Measurements from ENCODE around the gene HTT.
A peak's percentile ranks its signal among the peaks of the same experiment; 100 is the strongest.

Gene HTT

GRCh38 chr4:3074078-3074845 is at the start of gene HTT, which contains the start of gene HTT-AS:
Gene HTT (plus strand): TSS chr4:3074681. CDS start chr4:3074826, 145 bp downstream.
Gene HTT-AS (minus strand): TSS chr4:3074538.
- DNase-seq, result peak; percentile 41 to 71

GRCh38 chr4:3025881-3026280 is 48.6 kb upstream of the HTT start:
- DNase-seq, result no peak

DNA sequence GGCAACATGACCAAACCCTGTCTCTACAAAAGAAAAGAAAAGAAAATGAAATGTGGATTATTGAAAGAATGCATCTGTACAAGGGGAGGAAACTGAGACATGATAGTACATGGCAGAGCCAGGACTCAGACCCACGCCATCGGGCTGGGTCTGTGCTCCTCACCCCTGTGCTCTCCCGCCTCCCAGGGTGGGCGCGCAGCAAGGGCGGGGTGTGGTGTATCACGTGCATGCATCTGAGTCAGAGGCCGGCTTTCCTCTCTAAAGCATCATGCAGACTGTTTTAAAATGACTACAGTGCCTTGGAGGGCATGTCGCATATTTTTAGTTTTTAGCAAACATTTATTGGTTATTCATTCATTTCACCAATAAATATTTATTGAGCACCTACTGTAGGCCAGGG is 47.9 kb upstream of the HTT start:
- no peak for DNase-seq

GRCh38 chr4:3029464-3029863 is 45.0 kb upstream of the HTT start:
- DNase-seq, result no peak

GRCh38 chr4:3030566-3031356 is 43.7 kb upstream of the HTT start:
- DNase-seq, result no peak

DNA sequence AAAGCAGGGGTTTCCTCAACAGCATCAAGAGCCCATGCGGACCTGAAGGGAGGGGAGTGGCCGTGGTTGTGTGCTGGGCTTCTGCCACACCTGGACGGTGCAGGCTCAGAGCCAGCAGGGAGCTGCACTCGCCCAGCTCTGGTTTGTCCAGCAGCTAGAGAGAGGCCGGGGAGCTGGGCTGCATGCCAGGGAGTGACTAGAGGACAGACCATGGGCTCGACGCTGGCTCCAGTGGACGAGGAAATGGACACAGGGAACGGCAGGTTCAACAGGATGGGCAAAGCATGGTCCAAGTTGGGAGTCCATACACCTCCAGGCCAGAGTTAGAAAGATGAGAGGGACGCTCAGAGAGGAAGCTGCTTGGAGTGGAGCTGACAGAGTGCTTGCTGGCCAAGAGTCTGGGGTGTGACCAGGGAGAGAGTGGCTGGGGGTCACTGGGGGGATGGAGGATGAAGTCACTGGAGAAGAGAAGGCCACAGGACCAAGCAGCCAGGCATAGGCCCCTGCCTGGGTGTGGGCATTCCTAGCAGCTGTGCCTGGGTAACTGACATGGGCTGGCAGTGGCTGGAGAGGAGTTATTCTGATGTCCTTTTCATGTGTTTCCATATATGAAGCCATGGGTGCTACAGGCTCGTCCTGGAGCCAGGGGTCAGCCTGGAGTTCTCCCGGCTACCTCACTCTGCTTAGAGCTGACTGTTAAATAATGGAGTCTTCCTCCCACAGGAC is 43.0 kb upstream of the HTT start:
- DNase-seq, result peak in 1 of 2 experiments; percentile 46

GRCh38 chr4:3034231-3034630 is 40.2 kb upstream of the HTT start:
- DNase-seq, result no peak

DNA sequence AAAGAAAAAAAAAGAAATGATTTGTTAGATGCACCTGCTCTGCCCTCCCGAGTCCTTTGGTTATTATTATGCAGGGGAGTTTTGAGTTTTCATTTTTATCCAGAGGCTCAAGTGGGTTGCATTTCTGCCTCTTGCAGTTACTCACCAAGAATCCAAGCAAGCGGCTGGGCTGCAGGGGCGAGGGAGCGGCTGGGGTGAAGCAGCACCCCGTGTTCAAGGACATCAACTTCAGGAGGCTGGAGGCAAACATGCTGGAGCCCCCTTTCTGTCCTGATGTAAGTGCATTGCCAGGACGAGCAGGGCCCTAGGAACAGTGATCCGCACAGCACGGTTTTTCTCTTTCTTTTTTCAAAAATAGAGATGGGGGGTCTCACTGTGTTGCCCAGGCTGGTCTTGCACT is 39.2 kb upstream of the HTT start:
- DNase-seq, result no peak

DNA sequence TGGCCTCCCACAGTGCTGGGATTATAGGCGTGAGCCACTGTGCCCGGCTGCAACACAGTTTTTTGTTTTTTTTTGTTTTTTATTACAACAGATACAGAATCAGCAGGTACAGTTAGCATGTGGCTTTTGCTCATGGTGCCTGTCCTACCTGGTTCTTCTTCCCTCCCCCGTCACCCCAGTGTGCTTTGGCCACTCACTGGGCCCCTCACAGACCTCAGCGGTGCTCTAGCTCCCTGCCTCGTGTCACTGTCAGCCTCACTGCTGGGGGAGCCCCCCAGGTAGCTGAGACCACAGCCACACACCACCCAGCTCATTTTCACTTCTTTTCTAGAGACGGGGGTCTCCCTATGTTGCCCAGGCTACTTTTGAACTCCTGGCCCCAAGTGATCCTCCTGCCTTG is 38.8 kb upstream of the HTT start:
- no peak for DNase-seq

GRCh38 chr4:3036131-3036952 is 38.1 kb upstream of the HTT start:
- DNase-seq, result no peak

- peak in 1 of 2 experiments; percentile 11 for DNase-seq
Observed at GRCh38 chr4:3037957-3038461, 36.5 kb upstream of the HTT start.

DNA sequence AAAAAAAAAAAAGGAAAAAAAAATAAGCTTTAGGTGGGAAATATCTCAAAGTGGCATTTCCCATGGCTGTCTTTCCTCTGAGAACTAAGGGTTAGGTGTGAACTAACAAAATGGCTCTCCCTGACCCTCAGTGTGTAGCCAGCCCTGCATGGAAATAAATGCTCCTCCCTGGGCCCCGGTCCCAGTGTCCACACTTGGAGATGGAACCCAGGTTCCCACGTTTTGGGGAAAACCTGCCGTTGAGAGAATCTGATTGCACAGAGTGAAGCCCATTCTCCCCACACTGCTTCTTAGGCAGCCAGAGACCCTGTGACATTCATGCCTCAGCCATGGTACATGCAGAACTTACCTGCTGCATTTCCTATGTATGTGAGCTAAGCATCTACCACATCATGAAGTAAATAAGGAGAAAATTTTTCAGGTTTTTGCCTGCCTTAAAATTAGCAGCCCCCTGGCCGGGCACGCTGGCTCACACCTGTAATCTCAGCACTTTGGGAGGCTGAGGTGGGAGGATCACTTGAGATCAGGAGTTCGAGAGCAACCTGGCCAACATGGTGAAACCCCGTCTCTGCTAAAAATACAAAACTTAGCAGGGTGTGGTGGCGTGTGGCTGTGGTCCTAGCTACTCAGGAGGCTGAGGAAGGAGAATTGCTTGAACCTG is 34.6 kb upstream of the HTT start:
- DNase-seq, result no peak

DNA sequence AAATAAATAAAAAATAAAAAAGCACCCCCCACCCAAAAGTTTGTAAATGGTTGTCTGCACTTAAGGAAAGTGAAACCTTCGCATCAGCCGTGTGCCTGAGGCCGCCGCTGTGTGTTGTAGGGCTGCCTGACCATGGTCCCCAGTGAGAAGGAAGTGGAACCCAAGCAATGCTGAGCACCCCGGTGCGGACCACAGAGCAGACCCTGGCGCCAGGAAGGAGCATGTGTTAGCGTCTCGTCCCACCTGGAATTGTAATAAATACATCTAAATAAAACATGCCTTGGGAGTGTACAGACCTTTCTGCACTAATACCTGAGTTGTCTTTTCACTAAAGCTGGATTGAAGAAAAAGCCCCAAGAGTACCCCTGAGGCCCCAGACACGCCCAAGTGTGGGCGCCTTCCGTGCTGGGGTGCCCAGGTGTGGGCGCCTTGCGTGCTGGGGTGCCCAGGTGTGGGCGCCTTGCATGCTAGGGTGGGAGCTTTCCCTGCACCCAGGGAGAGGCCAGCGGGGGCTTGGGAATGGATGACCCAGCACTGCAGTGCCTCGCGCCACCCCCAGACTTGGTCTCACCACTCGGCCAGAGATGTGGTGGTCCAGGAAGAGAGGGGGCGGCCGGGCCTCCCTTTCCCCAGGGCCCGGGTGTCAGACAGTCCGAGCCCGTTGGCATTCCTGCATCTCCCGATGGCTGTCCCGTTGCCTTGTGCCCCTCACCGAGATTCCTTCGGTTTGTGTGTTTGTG is 33.9 kb upstream of the HTT start:
- no peak for DNase-seq

GRCh38 chr4:3041192-3042142 is 33.0 kb upstream of the HTT start:
- DNase-seq, result no peak

DNA sequence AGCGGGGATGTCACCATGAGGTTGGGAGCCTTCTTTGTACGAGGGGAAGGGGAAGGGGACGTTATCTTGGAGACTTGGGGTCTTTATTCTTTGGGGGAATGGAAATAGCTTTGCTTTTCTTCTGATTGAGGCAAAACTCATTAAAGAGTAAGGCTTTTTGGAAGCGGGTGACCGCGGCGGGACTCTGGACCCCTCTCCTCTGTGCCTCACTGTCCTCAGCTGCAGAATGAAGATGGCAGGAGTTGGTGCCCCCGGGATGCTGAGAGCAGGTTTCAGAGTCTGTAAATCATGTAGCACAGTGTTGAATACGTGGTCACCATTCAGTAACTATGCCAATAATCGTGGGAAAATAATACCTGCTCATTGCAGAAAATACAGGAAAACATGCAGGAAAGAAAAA is 32.3 kb upstream of the HTT start:
- DNase-seq, result no peak

DNA sequence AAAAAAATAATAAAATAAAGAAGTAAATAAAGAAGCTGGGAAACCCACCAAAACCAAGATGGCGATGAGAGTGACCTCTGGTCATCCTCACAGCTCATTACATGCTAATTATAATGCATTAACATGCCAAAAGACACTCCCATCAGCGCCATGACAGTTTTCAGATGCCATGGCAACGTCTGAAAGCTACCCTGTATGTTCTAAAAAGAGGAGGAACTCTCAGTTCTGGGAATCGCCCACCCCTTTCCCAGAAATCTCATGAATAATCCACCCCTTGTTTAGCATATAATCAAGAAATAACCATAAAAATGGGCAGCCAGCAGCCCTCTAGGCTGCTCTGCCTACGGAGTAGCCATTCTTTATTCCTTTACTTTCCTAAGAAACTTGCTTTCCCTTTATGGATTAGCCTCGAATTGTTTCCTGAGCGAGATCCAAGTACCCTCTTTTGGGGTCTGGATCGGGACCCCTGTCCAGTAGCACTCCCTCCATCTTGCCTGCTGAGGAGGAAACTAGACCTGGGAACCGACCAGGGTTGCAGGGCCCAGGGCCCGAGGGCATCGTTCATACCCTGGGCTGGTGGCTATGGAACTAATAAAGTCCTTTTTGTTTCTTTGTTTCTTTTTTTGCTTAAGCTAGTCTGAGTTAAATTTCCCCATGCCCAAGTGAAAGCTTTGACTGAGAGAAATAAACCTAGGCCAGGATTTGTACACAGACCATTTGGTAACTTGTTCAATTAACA is 31.0 kb upstream of the HTT start:
- DNase-seq, result no peak

- peak in 1 of 2 experiments; percentile 8 for DNase-seq
Observed at GRCh38 chr4:3044870-3045819, 29.3 kb upstream of the HTT start.

DNA sequence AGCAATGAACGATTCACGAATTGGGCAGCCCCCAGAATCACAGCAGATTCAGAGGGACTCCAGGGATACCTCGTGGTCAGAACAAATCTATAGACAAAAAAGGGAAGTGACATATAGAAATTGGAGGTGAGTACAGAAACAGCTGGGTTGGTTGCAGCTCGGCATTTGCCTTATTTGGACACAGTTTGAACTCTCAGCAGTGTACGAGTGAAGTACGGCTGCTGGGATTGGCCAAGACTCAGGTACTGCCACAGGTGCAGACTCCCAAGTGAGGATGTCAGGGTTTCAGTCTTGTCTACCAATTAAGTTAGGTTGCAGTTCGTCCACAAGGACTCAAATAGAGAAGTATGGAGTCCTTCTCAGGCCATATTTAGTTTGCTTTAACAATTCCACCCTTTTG is 28.3 kb upstream of the HTT start:
- no peak for DNase-seq

Measured in SHP77 (cell line).